ENCODE measurements around the gene CLN6. TPM values are rescaled to one million over a fixed set of nuclear protein-coding genes. Genes with fewer than 3 reads are reported as not detected.

The CLN6 gene
- total RNA-seq, 1 experiment from 2014 or later, result 71.9 TPM

DNA sequence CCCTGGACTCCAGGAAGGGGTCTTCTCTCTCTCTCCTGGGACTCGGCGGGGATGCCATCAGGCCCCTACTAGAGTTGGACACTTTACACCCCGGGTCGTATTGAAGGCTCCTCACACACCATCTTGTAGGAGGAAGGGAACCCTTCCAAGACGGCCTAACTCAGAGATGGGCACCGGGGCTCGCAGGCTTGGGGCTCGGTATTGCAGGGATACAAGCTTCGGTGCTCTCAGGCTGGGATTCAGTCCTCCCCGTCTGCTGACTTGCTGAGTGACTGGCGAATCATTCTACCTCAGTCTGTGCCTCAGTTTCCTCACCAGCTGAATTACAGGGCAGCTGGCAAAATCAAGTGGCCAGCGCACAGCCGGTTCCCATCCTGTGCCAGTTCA lies 24.0 kb downstream of the CLN6 start:
- H3K9me3 ChIP-seq (ENCODE audit: control insufficient read depth, low read depth, low read length), result no peaks in the 10 kb centered on the region
- H3K79me1 ChIP-seq (ENCODE audit: insufficient read depth, low read depth, low read length, poor library complexity, severe bottlenecking), result peaks cover 3% of the 10 kb centered on the region
- H3K14ac ChIP-seq (ENCODE audit: insufficient read depth, low read length), result peak overlapping the region; percentile 45; the same call in 1 of the 2 replicates
- H3K4me1 Mint-ChIP-seq, result peaks cover 35 to 46% of the 10 kb centered on the region in 2 experiments
- no peak overlapping the region for H3K27ac ChIP-seq (ENCODE audit: insufficient read length, low read depth, low read length)
- no peak overlapping the region for H3K27ac Mint-ChIP-seq
- H4K91ac ChIP-seq (ENCODE audit: insufficient read length, low read depth, low read length), result no peak overlapping the region
- H2AFZ ChIP-seq (ENCODE audit: low read length), result no peak overlapping the region
- no peak overlapping the region for H2BK5ac ChIP-seq (ENCODE audit: insufficient read length, low read length)
- no peaks in the 10 kb centered on the region; the same call in 1 of the 2 replicates for H3K27me3 Mint-ChIP-seq (ENCODE audit: low read depth)
- H3T11ph ChIP-seq (ENCODE audit: low read length), result no peak overlapping the region
- no peak overlapping the region for H3K18ac ChIP-seq (ENCODE audit: insufficient read length, low read depth, low read length)
- no peaks in the 10 kb centered on the region for H4K20me1 ChIP-seq (ENCODE audit: control insufficient read depth, insufficient read depth, insufficient read length)
- peaks cover 11% of the 10 kb centered on the region for H3K4me1 ChIP-seq (ENCODE audit: insufficient read depth, low read length)
- no peak overlapping the region for H3K56ac ChIP-seq (ENCODE audit: insufficient read length, low read depth, low read length)
- peaks cover 5 to 12% (median 8%) of the 10 kb centered on the region in 3 experiments; a peak in 4 of 7 replicates for H3K36me3 Mint-ChIP-seq (ENCODE audit: insufficient read depth in 1 of 3, low read depth in 3 of 3)
- H3K27me3 ChIP-seq (ENCODE audit: insufficient read depth, low read length), result no peaks in the 10 kb centered on the region
- H3K23ac ChIP-seq (ENCODE audit: insufficient read length, low read depth, low read length), result no peak overlapping the region
- no peaks in the 10 kb centered on the region for H3K79me2 ChIP-seq (ENCODE audit: insufficient read depth, low read length)
- H4K5ac ChIP-seq (ENCODE audit: insufficient read length, low read depth, low read length), result no peak overlapping the region
- no peak overlapping the region for H3K9ac ChIP-seq (ENCODE audit: extremely low read depth, insufficient read length, low read length)
- TF ChIP-seq, protein P1, sequence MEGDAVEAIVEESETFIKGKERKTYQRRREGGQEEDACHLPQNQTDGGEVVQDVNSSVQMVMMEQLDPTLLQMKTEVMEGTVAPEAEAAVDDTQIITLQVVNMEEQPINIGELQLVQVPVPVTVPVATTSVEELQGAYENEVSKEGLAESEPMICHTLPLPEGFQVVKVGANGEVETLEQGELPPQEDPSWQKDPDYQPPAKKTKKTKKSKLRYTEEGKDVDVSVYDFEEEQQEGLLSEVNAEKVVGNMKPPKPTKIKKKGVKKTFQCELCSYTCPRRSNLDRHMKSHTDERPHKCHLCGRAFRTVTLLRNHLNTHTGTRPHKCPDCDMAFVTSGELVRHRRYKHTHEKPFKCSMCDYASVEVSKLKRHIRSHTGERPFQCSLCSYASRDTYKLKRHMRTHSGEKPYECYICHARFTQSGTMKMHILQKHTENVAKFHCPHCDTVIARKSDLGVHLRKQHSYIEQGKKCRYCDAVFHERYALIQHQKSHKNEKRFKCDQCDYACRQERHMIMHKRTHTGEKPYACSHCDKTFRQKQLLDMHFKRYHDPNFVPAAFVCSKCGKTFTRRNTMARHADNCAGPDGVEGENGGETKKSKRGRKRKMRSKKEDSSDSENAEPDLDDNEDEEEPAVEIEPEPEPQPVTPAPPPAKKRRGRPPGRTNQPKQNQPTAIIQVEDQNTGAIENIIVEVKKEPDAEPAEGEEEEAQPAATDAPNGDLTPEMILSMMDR (conservative IDR thresholded peaks at IDR 0.05), result no peak
- no peak overlapping the region for H2BK20ac ChIP-seq (ENCODE audit: low read depth, low read length, poor library complexity, severe bottlenecking)
- H2BK12ac ChIP-seq (ENCODE audit: insufficient read length, low read depth, low read length), result no peak overlapping the region
- H3K23me2 ChIP-seq (ENCODE audit: insufficient read length, low read depth, low read length, poor library complexity, severe bottlenecking), result no peaks in the 10 kb centered on the region
- H3K4me2 ChIP-seq (ENCODE audit: insufficient read depth, insufficient read length, low read length), result no peak overlapping the region
- DNase-seq, result no peak
- H3K4ac ChIP-seq (ENCODE audit: low read depth, low read length), result no peak overlapping the region
- H4K8ac ChIP-seq (replicated peaks; ENCODE audit: insufficient read length, low read depth, low read length), result no peak overlapping the region
- H2BK120ac ChIP-seq (ENCODE audit: low read depth, low read length, poor library complexity, severe bottlenecking), result no peak overlapping the region
- H3K4me3 Mint-ChIP-seq, result no peak overlapping the region
- H3K9me3 Mint-ChIP-seq, result no peaks in the 10 kb centered on the region
- WGBS (ENCODE audit: extremely low coverage, insufficient read length, low lambda C conversion rate), result no CpG with 5 or more reads among the region's 13 CpGs
- no peak overlapping the region for H2BK15ac ChIP-seq (ENCODE audit: low read depth, low read length)
- H2AK5ac ChIP-seq (ENCODE audit: insufficient read length, low read length), result no peak overlapping the region

All from H9 (cell line).